Erythroblast (primary cell): ENCODE data around the gene FBXW7.

Experiments
- GATA1 ChIP-seq: IDR thresholded peaks from 2 replicates; pipeline ENCODE4 v1.6.1; 2011; ENCODE audit warnings: low read depth, mild to moderate bottlenecking, control low read depth, low read length, moderate library complexity
- POLR2A ChIP-seq: IDR thresholded peaks from 2 replicates; pipeline ENCODE4 v1.6.1; 2011; ENCODE audit warnings: mild to moderate bottlenecking, low read length

GRCh38 chr4:152281211-152281610 is 254.7 kb downstream of the FBXW7 start:
- TF ChIP-seq POLR2A = no peak
- no peak for TF ChIP-seq GATA1
